ENCODE measurements around the gene COX6A2. TPM values are rescaled to one million over a fixed set of nuclear protein-coding genes. Genes with fewer than 3 reads are reported as not detected.

The COX6A2 gene
- total RNA-seq, 3 donors from 2014 or later = 0.80 TPM; not detected in 2

- no peak for TF ChIP-seq CTCF (IDR thresholded peaks at IDR 0.05)
- no peaks in the 10 kb centered on the region for H3K36me3 ChIP-seq (ENCODE audit: low read depth)
- H3K9me3 ChIP-seq = no peaks in the 10 kb centered on the region
- ATAC-seq (no peak), DNase-seq (no peak)
- intact Hi-C loops (cut with DNase I, micrococcal nuclease) = no loop called here
- H3K4me1 ChIP-seq (ENCODE audit: low read depth) = no peaks in the 10 kb centered on the region
- no peak overlapping the region for H3K4me3 ChIP-seq
Measured at GRCh38 chr16:31390504-31391041, 37.6 kb downstream of the COX6A2 start.

- intact Hi-C loops (cut with DNase I, micrococcal nuclease) = no loop called here
- TF ChIP-seq CTCF (IDR thresholded peaks at IDR 0.05) = no peak
- Histone ChIP-seq H3K9me3 (no peaks in the 10 kb centered on the region), H3K4me3 (no peak overlapping the region), H3K36me3 (ENCODE audit: low read depth) (no peaks in the 10 kb centered on the region), H3K4me1 (ENCODE audit: low read depth) (no peaks in the 10 kb centered on the region)
- no peak for ATAC-seq
- no peak for DNase-seq
Measured at GRCh38 chr16:31388535-31388934, 39.6 kb downstream of the COX6A2 start.

- no peaks in the 10 kb centered on the region for H3K36me3 ChIP-seq (ENCODE audit: low read depth)
Measured at GRCh38 chr16:31386157-31386984, 41.8 kb downstream of the COX6A2 start.

GRCh38 chr16:31385680-31386079 is 42.5 kb downstream of the COX6A2 start:
- Histone ChIP-seq H3K4me3 (no peak overlapping the region), H3K9me3 (no peaks in the 10 kb centered on the region), H3K36me3 (ENCODE audit: low read depth) (no peaks in the 10 kb centered on the region), H3K4me1 (ENCODE audit: low read depth) (no peaks in the 10 kb centered on the region)
- no peak for DNase-seq
- intact Hi-C loops (cut with DNase I, micrococcal nuclease) = no loop called here
- no peak for TF ChIP-seq CTCF (IDR thresholded peaks at IDR 0.05)
- peak; percentile 75 for ATAC-seq

More at GRCh38 chr16:31386157-31386984, 41.8 kb downstream of the COX6A2 start:
- no peak for TF ChIP-seq CTCF (IDR thresholded peaks at IDR 0.05)
- Histone ChIP-seq H3K4me1 (ENCODE audit: low read depth) (no peaks in the 10 kb centered on the region), H3K4me3 (no peak overlapping the region), H3K9me3 (no peaks in the 10 kb centered on the region)
- DNase-seq = peak in 1 of 3 donors; percentile 14
- intact Hi-C loops (cut with DNase I, micrococcal nuclease) = no loop called here
- ATAC-seq = peak; percentile 66

- Histone ChIP-seq H3K4me3 (no peak overlapping the region), H3K4me1 (ENCODE audit: low read depth) (no peaks in the 10 kb centered on the region), H3K36me3 (ENCODE audit: low read depth) (no peaks in the 10 kb centered on the region), H3K9me3 (no peaks in the 10 kb centered on the region)
- peak; percentile 45 for TF ChIP-seq CTCF (IDR thresholded peaks at IDR 0.05)
- intact Hi-C loops (cut with DNase I, micrococcal nuclease) = no loop called here
- ATAC-seq = peak; percentile 85
- DNase-seq = peak; percentile 74 to 79 (median 76)
Measured at GRCh38 chr16:31382485-31383161, 45.5 kb downstream of the COX6A2 start.

Measured in mucosa of descending colon (tissue), 3 donors.